Fibroblast of skin of abdomen (primary cell): ENCODE results near the gene MMP20. TPM values are rescaled to one million over a fixed set of nuclear protein-coding genes. Genes with fewer than 3 reads are reported as not detected.
"Not testable (repeated sequence)": the region's sequence is repeated elsewhere in the genome, so short reads cannot be mapped to it uniquely, and the experiment has no call there.

Experiments
- DNase-seq: peaks from one replicate; pipeline ENCODE4 v3.0.0-alpha.2; 2013
- polyA plus RNA-seq, 2 experiments: library from polyadenylated mRNA; unstranded; fragments of 120-200 nt; gene quantifications; one replicate each; pipeline ENCODE4 v1.2.1, GENCODE V29; 2013; ENCODE audit not compliant: insufficient read length in 2 of 2

The MMP20 gene, protein sequence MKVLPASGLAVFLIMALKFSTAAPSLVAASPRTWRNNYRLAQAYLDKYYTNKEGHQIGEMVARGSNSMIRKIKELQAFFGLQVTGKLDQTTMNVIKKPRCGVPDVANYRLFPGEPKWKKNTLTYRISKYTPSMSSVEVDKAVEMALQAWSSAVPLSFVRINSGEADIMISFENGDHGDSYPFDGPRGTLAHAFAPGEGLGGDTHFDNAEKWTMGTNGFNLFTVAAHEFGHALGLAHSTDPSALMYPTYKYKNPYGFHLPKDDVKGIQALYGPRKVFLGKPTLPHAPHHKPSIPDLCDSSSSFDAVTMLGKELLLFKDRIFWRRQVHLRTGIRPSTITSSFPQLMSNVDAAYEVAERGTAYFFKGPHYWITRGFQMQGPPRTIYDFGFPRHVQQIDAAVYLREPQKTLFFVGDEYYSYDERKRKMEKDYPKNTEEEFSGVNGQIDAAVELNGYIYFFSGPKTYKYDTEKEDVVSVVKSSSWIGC
- polyA plus RNA-seq (2013, experiment 1 of 2; ENCODE audit: insufficient read length), result not detected
- polyA plus RNA-seq (2013, experiment 2 of 2; ENCODE audit: insufficient read length), result not detected

DNA sequence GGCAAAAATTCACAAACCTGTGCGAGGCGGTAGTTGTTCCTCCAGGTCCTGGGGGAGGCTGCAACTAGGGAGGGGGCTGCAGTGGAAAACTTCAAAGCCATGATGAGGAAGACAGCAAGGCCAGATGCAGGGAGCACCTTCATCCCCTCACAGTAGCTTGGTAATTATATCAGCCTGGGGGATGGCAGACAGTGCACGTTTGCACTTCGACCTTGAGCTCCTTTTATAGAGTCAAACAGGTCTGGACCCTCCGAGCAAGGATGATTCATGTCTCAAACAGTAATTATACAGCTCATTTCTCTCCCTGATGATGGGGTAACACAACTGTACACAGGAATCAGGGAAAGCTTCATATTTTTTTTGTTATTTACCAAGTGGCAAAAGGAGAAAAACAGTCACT lies at the start of gene MMP20:
Gene MMP20, minus strand, starts transcription at position 156 of the 400 bp plus-strand sequence. Its CDS starts 13 bp downstream, at position 143.
- no peak for DNase-seq

DNA sequence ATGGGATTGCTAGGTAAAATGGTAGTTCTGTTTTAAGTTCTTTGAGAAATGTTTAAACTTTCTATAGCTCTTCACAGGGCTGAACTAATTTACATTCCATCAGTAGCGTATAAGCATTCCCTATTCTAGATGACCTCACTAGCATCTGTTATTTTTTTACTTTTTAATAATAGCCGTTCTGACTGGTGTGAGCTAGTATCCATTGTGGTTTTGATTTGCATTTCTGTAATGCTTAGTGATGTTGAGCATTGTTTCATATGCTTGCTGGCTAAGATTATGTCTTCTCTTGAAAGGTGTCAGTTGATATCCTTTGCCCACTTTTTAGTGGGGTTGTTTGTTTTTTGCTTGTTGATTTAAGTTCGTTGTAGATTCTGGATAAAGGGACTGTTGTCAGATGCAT lies 44.5 kb upstream of the MMP20 start:
- DNase-seq, result peak; percentile 62

GRCh38 chr11:102666331-102666957 lies 41.3 kb upstream of the MMP20 start:
- peak; percentile 53 for DNase-seq

GRCh38 chr11:102664001-102664752 lies 39.0 kb upstream of the MMP20 start:
- no peak for DNase-seq

DNA sequence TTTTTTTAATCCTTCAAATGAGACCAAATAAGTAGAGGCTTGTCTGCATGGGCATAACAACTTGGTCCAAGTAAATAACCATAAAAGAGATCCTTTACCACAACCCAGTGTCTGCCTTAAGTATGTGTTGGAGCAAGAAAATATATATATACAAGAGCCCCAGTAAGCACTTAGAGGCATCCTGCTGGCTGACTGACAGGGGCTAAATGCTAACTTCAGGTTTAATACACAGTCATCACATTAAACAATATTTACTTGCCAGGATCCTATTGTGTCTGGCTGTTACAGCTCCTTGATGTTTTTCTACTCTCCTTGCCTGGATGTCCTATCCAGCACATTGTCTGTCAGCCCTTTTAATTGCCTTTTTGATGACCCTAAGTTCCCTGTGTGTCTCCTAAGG lies 37.5 kb upstream of the MMP20 start:
- DNase-seq, result no peak

- no peak for DNase-seq
Observed at GRCh38 chr11:102661040-102661439, 35.9 kb upstream of the MMP20 start.

DNA sequence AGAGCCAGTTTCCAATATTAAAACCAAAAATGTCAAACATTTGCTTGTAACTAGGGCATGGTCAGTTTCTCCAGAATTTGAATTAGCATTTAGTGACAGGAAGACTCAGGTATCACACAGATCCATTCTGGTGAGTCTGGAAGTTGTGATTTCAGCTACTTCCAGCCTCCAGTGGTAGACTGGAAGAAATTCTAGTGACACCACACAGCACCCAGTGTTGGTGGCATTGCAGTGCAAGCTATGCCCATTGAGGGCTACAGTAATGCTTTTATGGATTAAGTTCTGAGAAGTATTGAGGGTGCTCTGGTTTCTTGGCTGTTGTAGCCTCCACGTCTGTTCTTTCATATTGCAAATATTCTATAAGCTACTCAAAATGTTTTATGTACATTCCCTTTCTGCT lies 31.4 kb upstream of the MMP20 start:
- DNase-seq, result no peak

DNA sequence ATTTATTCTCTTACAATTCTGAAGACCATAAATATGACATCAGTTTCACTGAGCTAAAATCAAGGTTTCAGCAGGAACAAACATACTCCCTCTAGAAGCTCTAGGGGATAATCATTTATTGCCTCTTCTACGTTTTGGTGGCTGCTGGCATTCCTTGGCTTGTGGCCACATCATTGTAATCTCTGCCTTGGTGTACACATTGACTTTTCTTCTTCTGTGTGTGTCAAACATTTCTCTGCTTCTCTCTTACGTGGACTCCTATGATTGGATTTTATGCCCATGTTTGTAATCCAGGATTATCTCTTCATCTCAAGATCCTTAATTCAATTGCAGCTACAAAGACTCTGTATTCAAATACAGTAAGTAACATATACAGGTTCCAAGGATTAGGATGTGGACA lies 30.4 kb upstream of the MMP20 start:
- DNase-seq, result no peak

GRCh38 chr11:102654761-102655160 lies 29.6 kb upstream of the MMP20 start:
- no peak for DNase-seq

GRCh38 chr11:102653744-102654291 lies 28.7 kb upstream of the MMP20 start:
- DNase-seq, result no peak

- no peak for DNase-seq
Observed at GRCh38 chr11:102647430-102647829, 22.3 kb upstream of the MMP20 start.

DNA sequence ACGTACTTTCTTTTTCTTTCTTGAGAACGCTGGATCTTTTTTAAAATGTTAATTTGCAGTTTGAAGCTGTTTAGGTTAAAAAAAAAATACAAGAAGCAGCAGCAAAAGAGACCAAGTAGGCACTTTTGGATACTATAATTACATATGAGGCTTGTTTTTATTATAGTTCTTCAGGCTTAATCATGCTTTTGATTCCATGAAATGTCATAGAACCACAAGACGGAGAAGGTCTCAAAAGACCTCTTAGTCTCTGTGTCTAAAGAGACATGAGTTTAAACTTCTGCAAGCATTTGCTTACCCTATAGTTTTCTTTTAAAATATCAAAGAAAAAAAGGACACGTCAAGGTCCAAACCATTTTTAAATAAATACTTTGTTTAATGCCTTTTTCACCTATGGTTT lies 18.8 kb upstream of the MMP20 start:
- no peak for DNase-seq

GRCh38 chr11:102640946-102641345 lies 15.8 kb upstream of the MMP20 start:
- no peak for DNase-seq

DNA sequence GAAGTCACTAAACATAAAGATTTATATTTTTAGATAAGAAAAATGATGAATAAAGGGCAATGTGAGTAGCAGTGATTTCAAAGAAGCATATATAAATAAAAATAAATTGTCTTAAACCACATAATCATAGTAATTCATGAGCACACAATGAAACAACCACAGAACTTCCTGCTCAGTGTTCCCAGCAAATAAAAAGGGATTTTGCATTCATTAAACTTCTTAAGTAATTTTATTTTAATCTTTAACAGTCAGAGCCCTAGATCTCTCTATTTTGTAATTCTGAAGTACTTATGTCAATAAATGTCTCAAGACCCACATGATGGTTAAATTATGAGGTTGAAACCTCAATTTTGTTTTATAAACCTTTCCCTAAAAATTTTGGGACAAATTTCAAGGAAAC lies 14.5 kb upstream of the MMP20 start:
- no peak for DNase-seq

GRCh38 chr11:102637731-102638130 lies 12.6 kb upstream of the MMP20 start:
- no peak for DNase-seq

GRCh38 chr11:102633385-102634026 lies 8.4 kb upstream of the MMP20 start:
- no peak for DNase-seq

DNA sequence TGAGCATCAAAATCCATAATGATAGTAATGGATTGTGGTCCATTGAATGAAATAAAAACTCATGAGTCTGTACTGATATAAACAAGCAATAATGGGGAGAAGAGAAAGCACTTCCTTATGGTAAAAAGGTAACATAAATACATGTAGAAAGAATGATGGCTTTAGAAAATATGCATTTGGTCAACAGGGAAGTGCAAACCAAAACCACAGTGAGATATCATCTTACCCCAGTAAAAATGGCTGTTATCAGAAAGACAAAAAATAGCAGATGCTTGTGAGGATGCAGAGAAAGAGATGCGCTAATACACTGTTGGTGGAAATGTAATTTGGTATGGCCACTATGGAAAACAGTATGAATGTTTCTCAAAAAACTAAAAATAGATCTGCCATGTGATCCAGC lies 6.9 kb upstream of the MMP20 start:
- no peak for DNase-seq

DNA sequence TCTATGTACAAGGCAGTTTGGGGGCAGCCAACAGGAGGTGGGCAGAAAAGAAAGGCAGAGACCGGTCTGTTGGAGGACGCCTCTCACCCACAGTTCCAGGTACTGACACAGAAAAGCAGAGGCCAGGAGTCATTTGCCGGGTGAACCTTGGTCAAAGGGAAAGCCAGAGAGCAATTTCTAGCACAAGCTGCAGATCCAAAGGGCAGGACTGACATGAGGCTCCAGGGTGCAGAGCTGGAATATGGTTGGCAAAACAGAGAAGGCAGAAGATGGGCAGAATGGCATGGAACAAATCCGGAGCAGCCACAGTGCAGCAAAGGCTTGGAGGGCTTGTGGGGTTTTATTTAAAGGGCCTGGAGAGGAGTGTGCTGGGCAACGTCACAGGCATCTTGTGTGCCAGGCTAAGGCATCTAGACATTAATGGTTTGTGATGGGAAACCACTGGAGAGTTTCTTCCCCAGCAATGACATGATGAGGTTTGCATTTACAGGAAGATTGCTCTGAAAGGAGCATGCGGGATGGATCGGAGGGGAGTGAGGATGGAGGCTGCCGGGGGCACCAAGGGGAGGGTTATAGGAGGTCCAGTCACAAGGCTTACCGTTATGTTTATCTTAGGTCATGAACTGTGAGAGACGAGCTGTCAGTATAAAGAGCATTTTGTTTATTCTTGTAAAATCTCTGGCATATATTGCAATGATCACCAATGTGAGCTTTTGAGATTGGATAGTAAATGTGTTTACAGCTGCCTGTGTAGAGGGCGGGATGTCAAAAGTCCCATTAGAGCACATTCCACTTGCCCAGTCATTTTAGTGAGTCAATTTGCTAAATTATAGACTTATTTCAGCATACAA lies 5.7 kb upstream of the MMP20 start:
- no peak for DNase-seq

DNA sequence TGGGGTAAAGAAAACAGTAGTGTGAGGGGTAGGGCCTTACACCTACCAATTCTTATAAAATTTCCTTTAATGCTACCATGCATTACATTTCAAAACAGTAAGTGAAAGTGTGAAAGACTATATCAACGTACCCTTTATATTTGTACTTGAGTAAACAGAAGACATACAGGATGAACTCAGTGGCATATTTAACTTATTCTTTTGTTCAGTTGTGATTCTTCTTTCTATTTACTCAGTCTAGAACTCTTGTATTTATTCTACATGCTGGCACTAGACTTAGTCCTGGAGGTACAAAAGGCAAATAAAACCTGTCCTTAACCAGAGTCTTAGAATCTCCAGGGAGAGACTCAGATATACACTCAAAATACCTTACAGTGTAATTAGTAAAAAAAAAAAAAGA lies 4.8 kb upstream of the MMP20 start:
- DNase-seq, result not testable (repeated sequence)

- peak; percentile 70 for DNase-seq
Observed at GRCh38 chr11:102626676-102627075, 1.5 kb upstream of the MMP20 start.

DNA sequence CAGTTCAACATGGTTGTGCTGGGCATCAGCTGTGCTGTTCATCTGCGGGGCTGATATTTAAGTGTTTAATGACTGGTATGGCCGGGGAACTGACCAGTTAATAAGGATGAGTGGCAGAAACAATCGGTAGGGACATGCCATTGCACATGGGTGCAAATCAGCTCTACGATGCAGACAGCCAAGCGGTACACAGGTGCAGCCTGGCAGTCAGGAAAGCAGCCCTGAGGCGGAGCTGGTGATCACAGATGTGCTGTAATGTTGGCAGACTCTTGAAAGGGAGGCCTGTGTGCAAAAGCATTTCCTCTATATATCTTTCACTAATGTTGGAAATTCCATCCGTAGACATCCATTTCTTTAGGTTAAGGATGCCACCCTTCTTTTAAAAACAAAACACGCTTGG lies 1.1 kb downstream of the MMP20 start:
- no peak for DNase-seq
